Measurements from ENCODE around the gene YJEFN3. TPM values are rescaled to one million over a fixed set of nuclear protein-coding genes. Genes with fewer than 3 reads are reported as not detected.

YJEFN3 gene
- polyA plus RNA-seq (ENCODE audit: insufficient read length in 3 of 3), result 1 to 10 TPM; 3.3 to 5.3 (median 4.1) TPM

- no peak for DNase-seq (ENCODE audit: low read depth in 3 of 3, low spot score in 2 of 3)
Observed at GRCh38 chr19:19528721-19529490, at the start of gene YJEFN3. Gene YJEFN3 (plus strand): TSS chr19:19528911. CDS start chr19:19528933, 22 bp downstream.

DNA sequence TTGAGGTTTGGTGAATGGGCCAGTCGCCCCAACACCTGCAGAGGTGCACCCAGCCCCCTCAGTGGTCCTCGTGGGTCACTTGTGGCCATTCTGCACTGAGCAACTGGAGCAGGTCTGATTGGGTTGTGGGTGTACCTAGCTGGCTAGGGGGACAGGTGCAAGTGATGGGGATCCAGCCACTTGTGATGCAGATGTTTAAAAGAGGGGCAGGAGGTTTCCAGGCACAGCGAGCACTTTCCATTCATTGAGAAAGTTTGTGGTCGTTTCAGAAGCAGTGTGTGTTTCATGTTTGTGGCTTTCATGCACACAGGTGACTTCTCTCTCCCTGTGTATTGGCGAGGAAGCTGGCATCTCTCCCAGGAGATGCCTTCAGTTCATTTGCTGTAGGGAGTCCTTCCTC is 48.0 kb upstream of the YJEFN3 start:
- no peak for DNase-seq (ENCODE audit: low read depth in 3 of 3, low spot score in 2 of 3)

GRCh38 chr19:19482809-19483596 is 45.7 kb upstream of the YJEFN3 start:
- DNase-seq (ENCODE audit: low read depth in 3 of 3, low spot score in 2 of 3), result no peak

- DNase-seq (ENCODE audit: low read depth in 3 of 3, low spot score in 2 of 3), result no peak
Observed at GRCh38 chr19:19485161-19485997, 43.3 kb upstream of the YJEFN3 start.

DNA sequence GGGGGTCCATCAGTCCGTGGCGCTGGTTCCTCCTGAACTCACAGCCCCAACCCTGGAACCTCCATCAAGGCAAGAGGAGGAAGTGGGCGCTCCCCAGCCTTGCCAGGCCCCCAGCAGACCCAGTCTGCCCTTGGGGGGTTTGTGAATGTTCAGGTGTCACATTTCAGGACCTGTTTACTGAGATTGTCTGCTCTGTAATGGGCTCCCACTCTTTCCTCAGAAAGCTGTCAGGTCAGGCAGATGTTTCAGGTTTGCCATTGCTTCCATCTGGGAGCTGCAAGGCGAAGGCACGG is 42.8 kb upstream of the YJEFN3 start:
- DNase-seq (ENCODE audit: low read depth in 3 of 3, low spot score in 2 of 3), result no peak

GRCh38 chr19:19486343-19487076 is 42.2 kb upstream of the YJEFN3 start:
- no peak for DNase-seq (ENCODE audit: low read depth in 3 of 3, low spot score in 2 of 3)

- no peak for DNase-seq (ENCODE audit: low read depth in 3 of 3, low spot score in 2 of 3)
Observed at GRCh38 chr19:19487077-19487949, 41.4 kb upstream of the YJEFN3 start.

DNA sequence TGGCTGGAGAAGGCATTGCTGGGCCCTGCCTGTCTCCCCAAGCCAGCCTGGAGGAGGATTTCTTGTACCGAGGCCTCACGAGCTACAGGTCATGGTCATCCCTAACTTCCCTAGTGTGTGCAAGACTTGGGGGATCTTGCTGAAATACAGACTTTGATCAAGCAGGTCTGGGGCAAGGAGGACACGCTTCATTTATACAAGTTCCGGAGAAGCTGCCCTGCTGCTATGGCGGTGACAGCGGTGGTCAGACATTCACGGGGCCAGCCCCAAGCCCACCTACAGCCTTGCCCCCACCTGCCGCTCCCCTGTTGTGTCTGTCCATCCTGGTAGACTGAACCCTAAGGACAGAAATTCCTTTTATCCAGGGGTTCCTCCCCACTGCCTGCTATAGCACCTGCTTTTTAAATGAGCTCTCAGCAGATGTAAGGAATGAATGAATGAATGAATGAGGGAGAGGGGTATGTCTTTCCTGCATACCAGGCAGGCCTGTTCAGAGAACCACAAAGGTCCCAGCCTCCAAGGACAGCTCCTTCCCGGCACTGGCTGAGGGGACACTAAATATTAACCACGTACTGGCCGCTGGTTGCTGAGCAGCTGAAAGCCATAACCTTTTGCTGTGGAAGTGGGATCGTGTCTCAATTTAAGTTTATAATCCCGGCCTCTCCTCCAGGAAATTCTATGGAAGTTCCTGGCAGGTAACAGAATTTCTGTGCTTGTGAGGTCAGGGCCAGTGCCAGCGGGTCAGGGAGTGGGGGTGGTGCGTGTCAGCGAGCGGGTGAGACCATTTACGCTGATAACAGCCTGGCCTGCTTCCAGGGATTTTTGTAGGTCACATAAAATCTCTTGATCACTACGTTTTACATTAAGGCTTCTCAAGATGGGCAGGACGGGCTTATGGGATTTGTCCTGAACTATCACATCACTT is 40.5 kb upstream of the YJEFN3 start:
- no peak for DNase-seq (ENCODE audit: low read depth in 3 of 3, low spot score in 2 of 3)

- peak; percentile 84 to 90 (median 85) for DNase-seq (ENCODE audit: low read depth in 3 of 3, low spot score in 2 of 3)
Observed at GRCh38 chr19:19488875-19489690, 39.6 kb upstream of the YJEFN3 start.

DNA sequence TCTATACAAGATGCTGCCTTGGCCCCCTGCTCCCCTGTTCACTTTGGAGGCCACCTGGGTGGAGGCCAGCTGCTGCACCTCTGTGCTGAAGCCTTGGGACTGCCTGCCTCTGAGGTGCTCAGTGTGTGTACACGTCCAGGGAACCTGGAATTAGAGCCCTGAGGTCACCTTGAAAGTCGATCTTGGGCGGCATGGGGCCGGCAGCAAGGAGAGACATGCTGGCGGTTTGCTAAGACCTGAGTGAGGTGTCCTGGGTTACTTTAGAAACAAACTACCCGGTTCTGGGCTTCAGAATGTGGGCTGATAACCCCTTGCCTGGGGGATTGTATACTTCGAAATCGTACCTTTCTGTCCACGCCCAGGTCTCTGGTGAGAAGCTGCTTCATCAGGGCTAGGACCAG is 38.9 kb upstream of the YJEFN3 start:
- DNase-seq (ENCODE audit: low read depth in 3 of 3, low spot score in 2 of 3), result no peak

DNA sequence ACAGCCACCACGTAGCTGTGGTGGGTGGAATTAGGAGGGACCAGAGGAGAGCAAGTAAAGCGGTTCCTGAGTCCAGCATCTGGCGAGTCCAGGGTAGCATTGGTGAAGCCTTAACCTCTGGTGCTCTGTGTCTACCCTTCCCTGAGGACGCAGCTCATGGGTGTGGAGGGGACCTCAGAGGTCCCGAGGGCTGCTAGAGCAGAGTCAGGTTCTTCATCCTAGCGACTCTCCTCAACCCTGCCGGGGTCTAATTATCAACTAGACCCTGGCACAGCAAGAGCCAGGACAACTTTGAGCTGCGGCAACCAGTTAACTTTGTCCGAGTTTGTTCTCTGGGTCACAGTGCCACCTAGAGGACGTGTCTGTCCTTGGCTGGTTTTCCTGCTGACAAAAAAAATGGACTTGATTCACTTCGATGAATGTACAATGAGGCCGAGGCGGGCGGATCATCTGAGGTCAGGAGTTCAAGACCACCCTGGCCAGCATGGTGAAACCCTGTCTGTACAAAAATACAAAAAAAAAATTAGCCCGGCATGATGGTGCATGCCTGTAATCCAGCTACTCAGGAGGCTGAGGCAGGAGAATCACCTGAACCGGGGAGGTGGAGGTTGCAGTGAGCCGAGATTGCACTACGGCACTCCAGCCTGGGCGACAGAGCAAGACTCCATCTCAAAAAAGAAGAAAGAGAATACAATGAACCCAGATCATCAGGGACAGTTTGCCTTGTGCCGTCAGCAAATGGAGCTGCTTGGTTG is 38.3 kb upstream of the YJEFN3 start:
- DNase-seq (ENCODE audit: low read depth in 3 of 3, low spot score in 2 of 3), result peak; percentile 80 to 83 (median 81)

DNA sequence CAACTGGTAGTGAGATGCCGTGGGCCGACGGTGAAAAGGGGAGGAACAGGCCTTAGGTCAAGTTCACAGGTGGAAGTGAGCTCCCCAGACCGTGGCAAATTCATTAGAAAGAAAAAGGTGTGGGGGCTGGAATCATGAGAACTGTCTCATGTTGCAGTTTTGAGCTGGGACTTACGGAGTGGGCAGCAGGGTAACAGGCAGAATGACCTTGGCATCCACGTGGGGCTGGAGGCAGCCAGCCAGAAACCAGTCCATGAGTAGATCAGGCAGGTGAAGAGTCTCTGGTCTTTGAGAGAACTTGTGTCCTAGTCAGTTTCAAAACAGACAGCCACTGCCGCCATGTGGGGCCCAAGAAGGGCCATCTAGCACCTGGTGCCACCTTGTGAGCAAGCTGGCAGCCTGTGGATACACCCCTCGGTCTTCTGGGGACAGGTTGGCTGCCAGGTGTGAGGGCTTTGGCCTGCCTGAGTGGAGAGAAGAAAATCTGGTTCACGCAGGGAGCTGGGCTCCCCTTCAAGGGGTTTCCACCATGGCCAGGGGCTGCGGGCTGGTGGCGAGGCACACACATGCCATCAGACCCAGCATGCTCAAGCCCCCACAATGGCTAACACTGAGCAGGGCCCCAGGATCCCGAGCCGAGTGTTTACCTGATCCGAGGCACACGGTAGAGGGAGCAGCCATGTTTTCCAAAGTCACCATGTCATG is 37.2 kb upstream of the YJEFN3 start:
- DNase-seq (ENCODE audit: low read depth in 3 of 3, low spot score in 2 of 3), result no peak

GRCh38 chr19:19492026-19492610 is 36.6 kb upstream of the YJEFN3 start:
- no peak for DNase-seq (ENCODE audit: low read depth in 3 of 3, low spot score in 2 of 3)

GRCh38 chr19:19493841-19494546 is 34.7 kb upstream of the YJEFN3 start:
- DNase-seq (ENCODE audit: low read depth in 3 of 3, low spot score in 2 of 3), result no peak
